ENCODE measurements around the gene NOP10.
"Not testable (repeated sequence)": the region's sequence is repeated elsewhere in the genome, so short reads cannot be mapped to it uniquely, and the experiment has no call there.

NOP10 gene

DNA sequence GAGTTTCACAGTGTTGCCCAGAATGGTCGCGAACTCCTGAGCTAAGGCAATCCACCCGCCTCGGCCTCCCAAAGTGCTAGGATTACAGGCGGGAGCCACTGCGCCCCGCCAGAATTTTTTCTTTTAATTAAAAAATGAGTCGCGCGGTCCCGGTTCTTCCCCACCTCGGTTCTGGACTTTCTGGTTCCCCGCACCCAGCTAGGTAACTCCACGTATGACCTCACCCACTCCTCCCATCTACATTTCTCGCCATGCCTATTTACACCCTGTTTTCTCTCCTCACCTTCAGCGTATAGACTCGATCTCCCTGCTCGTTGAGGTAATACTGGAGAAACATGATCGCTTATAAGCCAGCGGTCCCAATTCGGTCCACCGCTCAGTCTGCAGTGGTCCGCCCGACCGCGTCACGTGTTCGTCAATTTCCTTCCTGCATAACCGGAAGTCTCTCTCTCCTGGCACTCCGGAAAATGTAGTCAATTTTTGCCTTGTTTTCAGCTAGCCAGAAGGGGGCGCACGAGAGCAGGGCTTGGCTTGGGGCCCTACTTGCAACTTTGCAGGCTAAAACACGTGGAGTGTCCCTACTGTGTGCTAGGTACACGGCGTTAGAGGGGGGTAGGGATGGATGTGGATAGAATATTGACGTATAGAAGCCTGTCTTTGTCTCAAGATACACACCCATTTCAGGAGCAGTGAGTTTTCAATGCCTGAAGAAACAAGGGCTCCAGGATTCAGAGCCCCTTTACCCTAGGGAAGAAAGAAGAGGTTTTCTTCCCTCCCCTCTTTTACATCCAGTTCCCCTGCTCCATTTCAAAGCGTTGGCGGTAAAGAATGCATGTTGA lies at the start of gene NOP10, which contains the start of gene NUTM1:
TSS of gene NOP10 (minus strand) at position 400 of the 839 bp plus-strand sequence. CDS start at position 337, 63 bp downstream.
TSS of gene NUTM1 (plus strand) at position 579 of the 839 bp plus-strand sequence. CDS start 382 bp downstream, outside the sequence.
- DNase-seq (ENCODE audit: low spot score): peak; percentile 59

DNA sequence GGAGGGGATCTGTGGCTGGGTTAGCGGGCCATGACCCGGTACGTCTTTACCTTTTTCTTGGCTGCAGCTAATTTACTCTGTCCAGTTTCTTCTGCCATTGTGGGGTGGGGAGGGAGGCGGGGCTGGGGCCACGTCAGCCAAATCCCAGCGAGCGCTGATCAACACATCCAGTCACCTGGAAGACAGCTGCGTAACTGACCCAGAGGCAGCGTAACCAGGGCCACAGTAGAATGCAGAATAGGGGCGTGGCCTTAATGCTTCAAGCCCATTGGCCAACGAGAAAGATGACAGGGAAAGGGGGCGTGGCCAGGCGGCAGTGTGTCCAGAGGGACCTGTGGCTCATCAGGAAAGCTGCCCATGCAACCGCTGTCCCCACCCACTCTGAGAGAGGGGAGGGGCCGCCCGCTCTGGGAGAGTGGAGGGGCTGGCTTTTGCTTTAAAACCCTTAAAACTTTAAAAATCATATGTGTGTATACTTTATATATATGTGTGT lies 46.7 kb upstream of the NOP10 start:
- DNase-seq (ENCODE audit: low spot score): not testable (repeated sequence)

DNA sequence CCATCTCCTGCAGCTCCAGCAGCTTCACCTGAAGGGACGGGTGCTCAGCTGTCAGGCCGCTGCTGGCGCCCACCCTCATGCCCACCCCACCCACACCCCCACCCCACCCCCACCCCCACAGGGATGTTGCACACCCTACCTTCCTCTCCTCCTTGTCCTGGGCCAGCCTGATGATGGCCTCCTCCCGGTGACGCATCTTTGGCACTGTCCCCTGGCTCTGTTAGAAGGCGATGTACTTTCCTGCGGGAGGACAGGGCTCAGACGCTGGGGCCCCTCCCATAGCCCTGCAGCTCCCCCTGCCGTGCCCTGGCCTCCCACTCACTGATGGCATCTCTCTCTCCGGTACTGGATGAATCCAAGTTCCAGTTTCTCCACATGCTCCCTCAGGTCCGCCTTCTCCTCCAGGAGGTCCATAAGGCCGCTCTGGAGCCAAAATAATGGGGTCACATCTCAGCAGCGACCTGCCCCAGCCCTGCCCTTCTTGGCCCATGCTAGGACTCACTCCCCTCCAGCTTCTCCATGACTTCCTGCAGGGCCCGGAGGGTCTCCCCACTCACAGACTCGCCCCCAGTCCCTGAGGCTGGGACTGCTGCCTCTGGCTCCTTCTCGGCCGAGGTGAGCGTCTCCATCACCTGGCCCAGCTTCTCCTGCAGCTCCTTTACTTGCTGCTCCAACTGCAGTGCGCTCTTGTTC lies 39.0 kb upstream of the NOP10 start:
- not testable (repeated sequence) for DNase-seq (ENCODE audit: low spot score)

DNA sequence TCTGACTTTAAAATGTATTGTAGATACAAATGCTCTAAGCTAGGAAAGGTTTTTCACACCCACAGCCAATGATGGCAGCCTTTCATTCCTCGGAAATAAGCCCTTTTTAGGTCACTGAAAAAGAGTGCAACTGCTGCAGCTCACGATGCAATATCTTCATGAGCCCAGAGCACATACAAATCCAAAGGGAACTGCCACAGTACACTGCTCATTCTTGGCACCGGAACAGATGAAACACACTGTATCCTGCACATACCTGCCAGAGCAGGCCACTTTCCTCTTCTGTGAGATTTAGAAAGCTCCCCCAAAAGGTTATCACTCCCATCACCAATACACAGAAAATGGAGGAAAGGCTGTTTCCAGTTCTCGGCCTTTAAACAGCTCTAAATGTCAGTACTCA lies 37.6 kb upstream of the NOP10 start:
- not testable (repeated sequence) for DNase-seq (ENCODE audit: low spot score)

DNA sequence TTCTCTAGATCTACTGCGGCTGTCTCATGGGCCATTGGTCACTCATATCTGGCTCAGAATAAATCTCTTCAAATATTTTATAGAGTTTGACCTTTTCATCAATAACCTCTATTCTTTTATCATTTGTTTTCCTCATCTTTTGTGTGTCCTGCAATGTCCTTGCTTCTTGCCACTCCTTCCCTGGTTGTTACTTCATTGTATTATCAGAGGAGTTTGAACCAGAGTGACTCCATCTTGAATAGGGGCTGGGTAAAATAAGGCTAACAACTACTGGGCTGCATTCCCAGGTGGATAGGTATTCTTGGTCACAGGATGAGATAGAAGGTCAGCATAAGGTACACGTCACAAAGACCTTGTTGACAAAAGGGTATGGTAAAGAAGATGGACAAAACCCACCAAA lies 33.9 kb upstream of the NOP10 start:
- no peak for DNase-seq (ENCODE audit: low spot score)

DNA sequence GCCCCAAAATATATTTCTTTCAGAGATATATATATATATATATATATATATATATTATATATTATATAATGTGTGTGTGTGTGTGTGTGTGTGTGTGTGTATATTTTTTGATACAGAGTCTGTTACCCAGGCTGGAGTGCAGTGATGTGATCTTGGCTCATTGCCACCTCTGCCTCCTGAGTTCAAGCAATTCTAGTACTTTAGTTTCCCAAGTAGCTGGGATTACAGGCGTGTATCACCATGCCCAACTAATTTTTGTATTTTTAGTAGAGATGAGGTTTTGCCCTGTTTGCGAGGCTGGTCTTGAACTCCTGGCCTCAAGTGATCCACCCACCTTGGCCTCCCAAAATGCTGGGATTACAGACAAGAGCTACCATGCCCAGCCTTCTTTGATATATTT lies 32.6 kb upstream of the NOP10 start:
- not testable (repeated sequence) for DNase-seq (ENCODE audit: low spot score)

DNA sequence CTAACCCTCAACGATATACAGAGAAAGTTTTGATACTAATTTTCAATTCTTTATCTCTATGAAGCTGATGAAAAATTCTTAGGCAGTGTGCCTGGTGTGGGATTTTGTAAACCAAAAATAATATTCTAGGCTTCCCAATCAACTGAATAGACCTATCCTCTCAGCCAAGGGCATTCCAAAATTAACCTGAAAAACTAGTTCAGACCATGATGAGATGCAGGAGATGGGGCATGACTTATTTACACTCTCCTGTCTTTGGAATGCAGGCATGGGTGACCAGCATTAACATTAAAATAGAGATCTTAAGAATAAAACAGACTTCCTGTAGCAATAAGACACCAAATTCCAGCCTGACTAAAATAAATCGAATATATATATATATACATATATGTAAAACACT lies 31.9 kb upstream of the NOP10 start:
- no peak for DNase-seq (ENCODE audit: low spot score)

DNA sequence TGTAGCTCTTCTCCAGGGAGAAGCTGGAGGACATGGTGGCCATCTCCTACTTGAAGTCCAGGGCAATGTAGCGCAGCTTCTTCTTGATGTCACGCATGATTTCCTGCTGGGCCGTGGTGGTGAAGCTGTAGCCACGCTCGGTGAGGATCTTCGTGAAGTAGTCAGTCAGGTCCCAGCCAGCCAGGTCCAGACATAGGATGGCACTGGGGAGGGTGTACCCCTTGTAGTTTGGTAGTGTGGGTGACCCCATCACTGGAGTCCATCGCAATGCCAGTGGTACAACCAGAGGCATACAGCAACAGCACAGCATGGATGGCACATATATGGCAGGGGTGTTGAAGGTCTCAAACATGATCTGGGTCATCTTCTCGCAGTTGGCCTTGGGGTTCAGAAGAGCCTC lies 31.0 kb upstream of the NOP10 start:
- DNase-seq (ENCODE audit: low spot score): no peak

DNA sequence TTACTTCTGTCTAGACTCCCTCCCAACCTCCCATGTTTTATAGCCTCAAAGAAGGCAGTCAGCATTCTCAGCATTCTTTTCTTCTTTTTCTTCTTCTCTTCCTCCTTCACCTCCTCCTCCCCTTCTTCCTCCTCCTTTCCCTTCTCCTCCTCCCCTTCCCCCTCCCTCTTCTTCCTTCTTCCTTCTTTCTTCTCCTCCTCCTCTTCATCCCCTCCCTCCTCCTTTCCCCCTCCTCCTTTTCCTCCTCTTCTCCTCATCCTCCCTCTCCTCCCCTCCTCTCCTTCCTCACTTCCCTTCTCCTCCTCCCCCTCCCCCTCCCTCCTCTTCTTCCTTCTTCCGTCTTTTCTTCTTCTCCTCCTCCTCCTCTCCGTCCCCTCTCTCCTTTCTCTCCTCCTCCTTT lies 27.7 kb upstream of the NOP10 start:
- DNase-seq (ENCODE audit: low spot score): no peak

DNA sequence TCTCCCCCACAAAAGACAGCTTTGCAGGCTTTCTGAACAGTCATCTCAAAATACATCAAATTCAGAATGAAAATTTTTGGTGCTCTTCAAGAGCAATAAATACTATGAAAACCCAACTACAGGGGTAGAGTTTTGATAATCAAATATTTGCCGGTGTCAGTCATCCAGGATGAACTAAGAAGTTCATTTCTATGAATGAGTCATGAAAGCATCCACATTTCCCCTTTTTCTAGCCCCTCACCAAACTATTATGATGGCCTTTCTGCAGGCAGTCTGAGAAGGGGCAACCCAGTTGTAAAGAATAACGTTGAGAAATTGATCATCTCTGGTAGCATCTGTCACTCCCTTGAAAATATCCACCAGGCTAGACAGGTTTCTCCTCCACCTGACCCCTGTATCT lies 27.2 kb upstream of the NOP10 start:
- no peak for DNase-seq (ENCODE audit: low spot score)

DNA sequence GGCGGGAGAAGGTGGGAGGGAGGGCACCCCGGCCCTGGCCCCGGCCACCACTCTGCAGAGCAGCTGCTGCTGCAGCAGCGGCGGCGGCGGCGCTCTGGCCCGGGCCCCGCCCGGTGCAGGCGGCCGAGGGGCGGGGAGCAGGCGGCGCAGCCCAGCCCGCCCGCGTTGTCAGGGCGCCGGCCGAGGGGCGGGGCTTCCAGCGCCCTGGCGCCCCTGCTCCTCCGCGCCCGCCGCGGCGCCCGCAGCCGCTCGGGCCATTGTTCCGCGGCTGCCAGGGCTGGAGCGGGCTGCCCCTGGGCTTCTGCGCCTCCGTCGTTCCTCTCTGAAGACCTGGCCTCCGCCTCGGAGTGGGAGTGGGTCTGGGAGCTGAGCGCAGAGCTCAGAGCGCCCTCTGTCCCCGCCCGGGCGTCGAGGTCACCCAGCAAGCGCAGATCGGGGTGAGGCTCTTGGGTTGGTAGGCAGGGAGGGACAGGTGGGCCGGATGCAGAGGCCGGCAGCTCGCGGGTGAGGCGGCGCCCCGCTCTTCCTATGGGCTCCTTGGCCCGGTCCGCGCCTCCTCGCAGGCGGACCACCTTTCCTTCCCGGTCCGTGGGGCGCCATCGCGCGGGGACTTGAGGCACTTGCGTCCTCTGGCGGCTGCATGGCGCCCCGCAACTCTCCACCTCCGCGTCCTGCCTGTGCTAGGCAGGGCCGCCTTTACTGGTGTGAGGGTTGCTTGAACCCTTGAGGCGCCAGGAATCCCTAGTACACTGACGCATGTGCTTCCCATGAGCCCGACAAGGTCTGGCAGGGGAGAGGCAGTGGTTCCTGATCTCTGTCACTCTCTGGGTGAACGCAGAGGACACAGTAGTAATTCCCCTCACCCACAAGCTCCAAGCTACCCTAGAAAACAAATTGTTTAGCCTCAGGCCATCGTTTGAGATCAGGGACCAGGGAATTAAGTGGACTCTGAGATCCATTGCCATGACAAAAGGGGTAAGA lies 24.5 kb upstream of the NOP10 start, which contains the start of gene LPCAT4:
TSS of gene LPCAT4 (minus strand) at position 96 of the 981 bp plus-strand sequence. CDS start 96 bp downstream, outside the sequence.
- DNase-seq (ENCODE audit: low spot score): peak; percentile 69

DNA sequence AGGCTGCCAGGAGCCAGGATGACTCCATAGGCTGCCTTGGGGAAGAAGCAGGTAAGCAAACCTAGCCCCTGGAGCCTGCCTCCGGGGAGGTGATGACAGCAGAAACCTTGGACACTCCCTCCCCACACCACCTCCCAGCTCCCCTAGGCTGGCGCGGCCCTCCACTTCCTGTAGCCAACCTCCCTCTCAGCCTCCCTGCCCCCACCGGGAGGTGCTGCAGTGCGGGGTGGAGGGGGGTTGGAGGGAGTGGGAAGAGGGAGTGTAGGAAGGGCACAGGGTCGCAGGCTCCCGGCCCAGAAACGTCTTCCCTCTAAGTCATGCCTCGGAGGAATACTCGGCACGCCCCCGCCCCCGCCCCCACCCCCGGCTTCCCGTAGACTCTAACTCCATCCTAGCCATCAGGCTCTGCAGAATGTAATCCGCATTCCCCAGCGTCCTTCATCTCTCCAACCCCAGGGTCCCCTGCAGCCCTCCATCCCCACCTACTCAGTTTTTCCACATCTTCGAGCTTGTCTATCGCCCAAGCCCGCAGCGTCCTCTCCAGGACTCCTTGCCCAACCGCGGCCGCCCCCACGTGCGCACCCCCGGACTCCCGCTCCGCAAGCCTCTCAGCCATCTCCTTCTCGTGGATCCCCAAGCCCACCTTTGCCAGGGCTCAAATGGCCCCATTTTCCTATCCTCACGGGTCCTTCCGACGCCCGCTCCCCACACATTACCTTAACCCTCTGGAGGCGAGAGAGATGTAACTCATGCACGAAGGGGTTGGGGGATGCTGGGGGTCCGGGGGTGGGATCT lies 23.5 kb upstream of the NOP10 start:
- DNase-seq (ENCODE audit: low spot score): peak; percentile 69

DNA sequence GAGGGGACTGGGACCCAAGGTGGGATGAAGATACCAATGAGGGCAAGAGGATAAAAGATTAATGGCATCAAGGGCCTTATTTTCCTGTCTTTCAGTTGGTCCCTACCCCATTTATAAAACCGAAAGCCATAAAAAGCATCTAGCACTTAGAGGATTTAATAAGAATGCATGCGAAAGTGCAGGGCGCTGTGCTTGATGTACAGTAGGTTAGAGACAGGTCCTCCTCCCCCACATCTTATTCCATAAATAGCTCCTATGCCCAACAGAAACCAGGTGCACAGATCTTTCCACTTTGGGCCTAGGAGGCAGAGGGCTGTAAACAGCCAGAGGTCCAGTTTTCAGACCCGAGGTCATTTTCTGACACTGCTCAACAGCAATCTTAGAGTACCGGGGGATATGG lies 22.9 kb upstream of the NOP10 start:
- DNase-seq (ENCODE audit: low spot score): no peak

DNA sequence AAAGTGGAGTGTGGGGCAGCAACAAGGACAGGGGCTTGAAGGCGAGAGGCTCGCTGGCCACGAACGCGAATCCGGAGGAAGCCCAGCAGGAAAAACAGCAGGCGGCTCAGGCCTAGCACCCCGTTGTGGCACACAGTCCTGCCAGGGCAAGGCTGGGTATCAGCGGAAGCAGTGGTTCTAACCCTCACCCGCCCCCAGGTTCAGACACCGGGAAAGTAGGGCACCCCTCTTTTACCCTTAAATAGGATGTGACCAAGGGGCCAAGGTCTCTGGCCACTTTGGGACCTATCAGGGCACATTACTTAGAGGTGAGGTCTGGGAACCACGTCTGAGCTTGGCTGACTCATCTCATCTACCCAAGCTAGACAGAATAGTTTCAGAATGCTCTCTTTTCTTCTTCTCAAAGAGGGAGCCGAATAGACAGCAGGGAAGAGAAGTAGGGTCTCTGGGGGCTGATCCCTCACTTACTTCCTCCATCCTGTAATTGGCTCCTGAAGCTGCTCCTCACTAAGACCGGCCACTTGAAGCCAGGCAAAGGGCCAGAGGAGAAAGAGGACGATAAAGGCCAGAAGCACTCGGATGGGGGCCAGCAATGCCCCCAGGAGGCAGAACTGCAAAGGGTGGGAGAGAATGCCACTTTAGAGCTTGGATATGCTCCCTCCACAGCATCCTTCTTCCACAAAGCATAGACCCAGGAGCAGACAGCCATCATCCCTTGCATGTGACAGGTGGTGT lies 22.3 kb upstream of the NOP10 start:
- no peak for DNase-seq (ENCODE audit: low spot score)

DNA sequence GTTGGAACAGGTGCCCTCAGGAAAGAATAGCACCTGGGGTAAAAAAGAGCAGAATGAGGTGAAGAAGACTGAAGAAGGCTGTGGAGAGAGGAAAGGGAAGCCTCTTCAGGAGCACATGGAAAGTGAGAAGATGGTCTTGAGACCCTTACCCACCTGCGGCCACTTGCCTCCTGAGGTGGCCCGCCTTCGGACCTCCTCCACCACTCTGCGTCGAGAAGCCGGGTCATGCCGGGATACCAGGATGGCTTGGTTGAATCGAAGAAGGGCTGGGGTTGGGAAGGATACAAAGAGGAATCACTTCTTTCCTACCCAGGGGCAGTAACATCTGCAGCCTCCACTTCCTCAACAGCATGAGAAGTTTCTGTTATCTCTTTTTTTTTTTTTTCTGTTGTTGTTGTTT lies 21.1 kb upstream of the NOP10 start:
- DNase-seq (ENCODE audit: low spot score): no peak

DNA sequence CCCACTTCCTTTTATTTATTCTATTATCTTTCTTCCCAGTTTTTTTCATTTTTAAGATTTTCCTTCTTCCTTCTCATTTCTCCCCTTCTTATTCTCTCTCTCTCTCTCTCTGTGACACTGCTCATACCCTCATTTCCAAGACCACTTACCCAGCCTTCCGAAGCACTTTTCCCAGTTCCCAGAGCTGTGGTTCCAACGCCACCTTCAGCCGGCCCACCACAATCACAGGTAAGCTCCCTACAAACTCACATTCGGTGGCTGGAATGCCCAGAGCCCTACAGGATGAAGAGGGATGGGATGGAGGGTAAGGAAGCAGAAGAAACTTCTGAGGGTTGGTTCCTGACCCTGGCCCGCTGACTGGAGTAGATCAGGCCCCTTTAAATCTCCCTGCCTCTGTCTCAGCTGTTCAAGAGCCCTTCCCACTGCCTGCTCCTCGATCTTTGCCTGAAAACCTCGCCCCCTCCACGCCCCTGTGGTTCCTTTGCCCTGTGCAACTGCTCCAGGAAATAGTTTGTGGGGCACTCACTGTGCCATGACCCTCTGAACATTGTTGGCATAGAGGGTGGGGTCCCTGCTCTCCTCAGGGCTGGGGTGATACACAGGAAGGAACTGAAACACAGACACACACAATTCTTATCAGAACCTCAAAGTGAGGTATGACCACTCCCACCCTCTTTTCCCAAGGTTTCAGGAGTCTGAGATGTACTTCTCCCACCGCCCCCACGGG lies 19.3 kb upstream of the NOP10 start:
- no peak for DNase-seq (ENCODE audit: low spot score)

DNA sequence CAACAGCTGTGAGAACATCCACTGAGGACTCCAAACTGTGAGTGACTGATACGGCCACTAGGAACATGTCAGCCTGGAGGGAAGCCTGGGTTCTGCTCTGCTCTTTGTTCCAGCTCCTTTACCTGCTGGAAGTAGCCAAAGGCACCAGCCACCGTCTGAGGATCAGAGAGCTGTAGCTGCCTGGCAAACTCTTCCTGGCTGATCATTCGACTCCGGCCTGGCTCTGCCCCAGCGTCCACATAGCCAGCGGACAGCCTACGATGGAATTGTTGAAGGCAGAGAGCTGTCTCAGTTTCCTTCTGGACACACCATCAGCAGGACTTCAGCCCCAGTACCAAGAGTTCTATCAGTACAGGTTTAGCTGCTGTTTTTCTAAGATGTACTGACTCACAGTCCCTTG lies 18.3 kb upstream of the NOP10 start:
- no peak for DNase-seq (ENCODE audit: low spot score)

DNA sequence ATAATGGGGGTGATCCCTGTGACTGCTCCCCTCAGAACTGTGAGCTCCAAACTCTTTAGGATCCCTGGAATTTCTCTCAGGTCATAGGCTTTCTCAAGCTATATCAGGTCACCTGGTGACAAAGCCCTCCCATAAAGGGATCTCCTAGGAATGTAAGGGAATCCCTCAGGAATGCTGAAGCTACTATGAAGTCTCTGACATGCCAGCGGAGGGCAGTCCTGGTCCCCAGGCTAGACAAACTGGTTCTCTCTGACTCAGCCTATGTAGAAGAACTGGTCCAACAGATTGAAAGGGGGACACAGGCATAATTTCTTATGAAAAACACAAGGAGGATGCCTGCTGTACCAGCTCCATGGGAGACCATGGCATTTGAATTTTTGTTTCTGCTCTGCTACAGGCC lies 17.4 kb upstream of the NOP10 start:
- DNase-seq (ENCODE audit: low spot score): no peak

DNA sequence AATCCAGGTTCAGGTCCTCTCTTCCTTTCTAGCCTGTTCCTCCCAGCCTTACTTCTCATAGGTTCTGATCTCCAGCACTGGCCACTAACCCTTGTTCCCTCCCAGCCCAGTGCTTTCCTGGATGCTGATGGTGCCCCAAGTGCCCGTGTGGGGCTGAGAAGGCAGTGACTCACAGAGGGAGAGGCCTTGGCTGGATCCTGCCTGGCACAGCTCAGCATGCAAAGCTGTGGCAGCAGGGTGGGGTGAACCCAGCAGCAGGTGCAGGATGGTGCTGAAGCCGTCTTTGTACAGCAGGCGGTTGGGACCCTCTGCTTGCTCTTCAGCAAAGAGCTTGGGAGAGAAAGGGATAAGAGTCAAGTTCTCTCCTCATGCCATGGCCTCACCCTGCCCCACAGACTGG lies 16.5 kb upstream of the NOP10 start:
- DNase-seq (ENCODE audit: low spot score): no peak

DNA sequence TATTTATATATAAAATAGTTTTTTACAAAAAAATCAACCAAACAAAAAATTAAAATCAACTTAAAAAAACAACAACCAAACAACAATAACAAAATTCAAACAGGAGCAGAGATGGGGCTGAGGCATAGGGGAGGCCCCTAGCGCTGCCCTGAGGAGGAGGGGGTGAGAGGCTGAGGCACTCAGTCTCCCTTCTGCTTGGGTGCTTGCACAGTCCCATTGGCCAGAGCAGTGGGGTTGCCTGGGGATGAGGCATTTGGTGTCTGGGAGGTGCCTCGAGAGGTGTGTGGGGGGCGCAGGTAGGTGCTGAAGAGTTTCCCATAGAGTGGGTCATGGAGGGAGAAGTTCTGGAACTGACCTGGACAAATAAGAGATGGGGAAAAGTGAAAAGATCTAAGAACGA lies 16.0 kb upstream of the NOP10 start:
- DNase-seq (ENCODE audit: low spot score): no peak
